ENCODE measurements around the gene LTBP1.

Gene LTBP1

GRCh38 chr2:33085646-33086045, 138.9 kb downstream of the LTBP1 start:
- intact Hi-C loops (cut with micrococcal nuclease), result no loop called here
- H3K27ac Mint-ChIP-seq, result no peak overlapping the region

GRCh38 chr2:33086400-33087015, 139.8 kb downstream of the LTBP1 start:
- peaks cover 3% of the 10 kb centered on the region for H3K9me3 Mint-ChIP-seq
- no peak overlapping the region for H3K4me3 Mint-ChIP-seq
- peaks cover 9% of the 10 kb centered on the region for H3K27me3 Mint-ChIP-seq
- H3K36me3 Mint-ChIP-seq (ENCODE audit: low read depth), result no peaks in the 10 kb centered on the region
- no peak overlapping the region for H3K27ac Mint-ChIP-seq
- peaks cover 9% of the 10 kb centered on the region for H3K4me1 Mint-ChIP-seq (ENCODE audit: low read depth)
- intact Hi-C loops (cut with micrococcal nuclease), result no loop called here

More at GRCh38 chr2:33085646-33086045, 138.9 kb downstream of the LTBP1 start:
- H3K9me3 Mint-ChIP-seq, result peaks cover 6% of the 10 kb centered on the region
- H3K36me3 Mint-ChIP-seq (ENCODE audit: low read depth), result no peaks in the 10 kb centered on the region
- H3K27me3 Mint-ChIP-seq, result peaks cover 11% of the 10 kb centered on the region
- peaks cover 9% of the 10 kb centered on the region for H3K4me1 Mint-ChIP-seq (ENCODE audit: low read depth)
- no peak overlapping the region for H3K4me3 Mint-ChIP-seq

- H3K27ac Mint-ChIP-seq, result no peak overlapping the region
- peaks cover 7% of the 10 kb centered on the region for H3K27me3 Mint-ChIP-seq
- peaks cover 3% of the 10 kb centered on the region for H3K9me3 Mint-ChIP-seq
- H3K4me1 Mint-ChIP-seq (ENCODE audit: low read depth), result no peaks in the 10 kb centered on the region
- intact Hi-C loops (cut with micrococcal nuclease), result no loop called here
- no peaks in the 10 kb centered on the region for H3K36me3 Mint-ChIP-seq (ENCODE audit: low read depth)
- no peak overlapping the region for H3K4me3 Mint-ChIP-seq
Measured at GRCh38 chr2:33090553-33091134, 143.9 kb downstream of the LTBP1 start.

GRCh38 chr2:33091541-33092123, 144.9 kb downstream of the LTBP1 start:
- no peaks in the 10 kb centered on the region for H3K36me3 Mint-ChIP-seq (ENCODE audit: low read depth)
- intact Hi-C loops (cut with micrococcal nuclease), result no loop called here
- no peaks in the 10 kb centered on the region for H3K4me1 Mint-ChIP-seq (ENCODE audit: low read depth)
- H3K9me3 Mint-ChIP-seq, result peaks cover 7% of the 10 kb centered on the region
- no peak overlapping the region for H3K27ac Mint-ChIP-seq
- peaks cover 10% of the 10 kb centered on the region for H3K27me3 Mint-ChIP-seq
- no peak overlapping the region for H3K4me3 Mint-ChIP-seq

GRCh38 chr2:33093283-33093993, 146.7 kb downstream of the LTBP1 start:
- Mint-ChIP-seq H3K27ac (no peak overlapping the region), H3K4me3 (no peak overlapping the region), H3K27me3 (peaks cover 11% of the 10 kb centered on the region), H3K36me3 (ENCODE audit: low read depth) (no peaks in the 10 kb centered on the region), H3K4me1 (ENCODE audit: low read depth) (no peaks in the 10 kb centered on the region), H3K9me3 (peaks cover 7% of the 10 kb centered on the region)
- intact Hi-C loops (cut with micrococcal nuclease), result no loop called here

GRCh38 chr2:33094303-33094702, 147.6 kb downstream of the LTBP1 start:
- no peaks in the 10 kb centered on the region for H3K36me3 Mint-ChIP-seq (ENCODE audit: low read depth)
- no peak overlapping the region for H3K4me3 Mint-ChIP-seq
- no peak overlapping the region for H3K27ac Mint-ChIP-seq
- no peaks in the 10 kb centered on the region for H3K4me1 Mint-ChIP-seq (ENCODE audit: low read depth)
- intact Hi-C loops (cut with micrococcal nuclease), result no loop called here
- H3K27me3 Mint-ChIP-seq, result peaks cover 11% of the 10 kb centered on the region
- H3K9me3 Mint-ChIP-seq, result peaks cover 7% of the 10 kb centered on the region

- peaks cover 7% of the 10 kb centered on the region for H3K9me3 Mint-ChIP-seq
- H3K4me1 Mint-ChIP-seq (ENCODE audit: low read depth), result no peaks in the 10 kb centered on the region
- peaks cover 17% of the 10 kb centered on the region for H3K27me3 Mint-ChIP-seq
- intact Hi-C loops (cut with micrococcal nuclease), result no loop called here
- H3K27ac Mint-ChIP-seq, result no peak overlapping the region
- no peaks in the 10 kb centered on the region for H3K36me3 Mint-ChIP-seq (ENCODE audit: low read depth)
- no peak overlapping the region for H3K4me3 Mint-ChIP-seq
Measured at GRCh38 chr2:33099989-33100388, 153.2 kb downstream of the LTBP1 start.

- intact Hi-C loops (cut with micrococcal nuclease), result no loop called here
- no peaks in the 10 kb centered on the region for H3K36me3 Mint-ChIP-seq (ENCODE audit: low read depth)
- H3K4me1 Mint-ChIP-seq (ENCODE audit: low read depth), result no peaks in the 10 kb centered on the region
- no peak overlapping the region for H3K4me3 Mint-ChIP-seq
- no peak overlapping the region for H3K27ac Mint-ChIP-seq
- peaks cover under 1% of the 10 kb centered on the region for H3K9me3 Mint-ChIP-seq
- peaks cover 16% of the 10 kb centered on the region for H3K27me3 Mint-ChIP-seq
Measured at GRCh38 chr2:33100921-33101320, 154.2 kb downstream of the LTBP1 start.

- H3K4me3 Mint-ChIP-seq, result no peak overlapping the region
- intact Hi-C loops (cut with micrococcal nuclease), result no loop called here
Measured at GRCh38 chr2:33104052-33104623, 157.4 kb downstream of the LTBP1 start.

GRCh38 chr2:33104726-33105125, 158.0 kb downstream of the LTBP1 start:
- intact Hi-C loops (cut with micrococcal nuclease), result no loop called here
- H3K4me1 Mint-ChIP-seq (ENCODE audit: low read depth), result no peaks in the 10 kb centered on the region

More at GRCh38 chr2:33104052-33104623, 157.4 kb downstream of the LTBP1 start:
- H3K4me1 Mint-ChIP-seq (ENCODE audit: low read depth), result no peaks in the 10 kb centered on the region
- H3K9me3 Mint-ChIP-seq, result no peaks in the 10 kb centered on the region
- no peak overlapping the region for H3K27ac Mint-ChIP-seq
- H3K36me3 Mint-ChIP-seq (ENCODE audit: low read depth), result no peaks in the 10 kb centered on the region
- peaks cover 26% of the 10 kb centered on the region for H3K27me3 Mint-ChIP-seq

GRCh38 chr2:33106115-33106514, 159.4 kb downstream of the LTBP1 start:
- Mint-ChIP-seq H3K27ac (no peak overlapping the region), H3K9me3 (no peaks in the 10 kb centered on the region), H3K4me1 (ENCODE audit: low read depth) (no peaks in the 10 kb centered on the region), H3K27me3 (peaks cover 28% of the 10 kb centered on the region), H3K36me3 (ENCODE audit: low read depth) (no peaks in the 10 kb centered on the region), H3K4me3 (no peak overlapping the region)
- intact Hi-C loops (cut with micrococcal nuclease), result no loop called here

More at GRCh38 chr2:33104726-33105125, 158.0 kb downstream of the LTBP1 start:
- Mint-ChIP-seq H3K9me3 (no peaks in the 10 kb centered on the region), H3K36me3 (ENCODE audit: low read depth) (no peaks in the 10 kb centered on the region), H3K27me3 (peaks cover 26% of the 10 kb centered on the region), H3K27ac (no peak overlapping the region), H3K4me3 (no peak overlapping the region)

- H3K4me3 Mint-ChIP-seq, result no peak overlapping the region
- peaks cover 32% of the 10 kb centered on the region for H3K27me3 Mint-ChIP-seq
- no peaks in the 10 kb centered on the region for H3K4me1 Mint-ChIP-seq (ENCODE audit: low read depth)
- no peaks in the 10 kb centered on the region for H3K36me3 Mint-ChIP-seq (ENCODE audit: low read depth)
- intact Hi-C loops (cut with micrococcal nuclease), result no loop called here
- no peaks in the 10 kb centered on the region for H3K9me3 Mint-ChIP-seq
- no peak overlapping the region for H3K27ac Mint-ChIP-seq
Measured at GRCh38 chr2:33107690-33108482, 161.1 kb downstream of the LTBP1 start.

Measured in dendritic cell treated with granulocyte-macrophage colony-stimulating factor and Interleukin-4, amounts not matched to agents 40 ng/mL and 50 ng/mL, for 4 days (primary cell).